Urothelium cell line (cell line): ENCODE measurements around the gene DVL1.

Experiments used
- DNase-seq: peaks from one replicate; pipeline ENCODE4 v3.0.0; 2011; ENCODE audit warnings: low spot score, mixed read lengths
- FAIRE-seq: peaks from 2 replicates; lab custom pipeline; 2011; peaks lifted over from hg19 to GRCh38; lab: Jason Lieb, UNC

DVL1 gene

GRCh38 chr1:1342584-1343115 is 6.6 kb downstream of the DVL1 start:
- no peak for FAIRE-seq

GRCh38 chr1:1342061-1342562 is 7.1 kb downstream of the DVL1 start:
- DNase-seq (no peak), FAIRE-seq (no peak)

More at GRCh38 chr1:1342584-1343115, 6.6 kb downstream of the DVL1 start:
- DNase-seq, result no peak

- DNase-seq, result no peak
- no peak for FAIRE-seq
Measured at GRCh38 chr1:1341549-1342021, 7.6 kb downstream of the DVL1 start.

DNA sequence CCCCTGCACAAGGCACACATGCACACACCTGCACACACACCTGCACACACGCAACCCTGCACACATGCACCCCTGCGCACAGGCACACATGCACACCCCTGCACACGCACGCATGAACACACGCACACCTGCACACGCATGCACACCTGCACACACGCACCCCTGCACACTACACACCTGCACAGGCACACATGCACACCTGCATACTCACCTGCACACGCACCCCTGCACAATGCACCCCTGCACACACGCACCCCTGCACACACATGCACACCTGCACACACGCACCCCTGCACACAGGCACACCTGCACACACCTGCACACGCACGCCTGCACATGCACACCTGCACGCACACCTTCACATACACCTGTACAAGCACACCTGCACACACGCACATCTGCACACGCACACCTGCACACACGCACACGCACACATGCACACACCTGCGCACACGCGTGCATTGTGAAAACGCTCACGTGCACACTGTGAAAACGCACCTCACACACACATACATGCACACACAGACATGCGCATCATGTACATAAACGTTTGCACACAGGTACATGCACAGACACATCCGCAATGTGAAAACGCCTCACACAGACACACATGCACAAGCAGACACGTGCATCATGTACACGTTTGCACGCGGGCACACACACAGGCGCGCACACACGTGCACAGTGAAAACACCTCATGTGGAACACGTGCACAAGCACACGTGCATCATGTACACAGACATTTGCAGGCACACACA is 8.2 kb downstream of the DVL1 start:
- DNase-seq, result no peak
- peak; percentile 72 for FAIRE-seq

- FAIRE-seq, result no peak
- no peak for DNase-seq
Measured at GRCh38 chr1:1340185-1340584, 9.0 kb downstream of the DVL1 start.

GRCh38 chr1:1338278-1338677 is 10.9 kb downstream of the DVL1 start:
- FAIRE-seq, result no peak
- no peak for DNase-seq

- DNase-seq (peak; percentile 39), FAIRE-seq (no peak)
Measured at GRCh38 chr1:1337793-1338147, 11.4 kb downstream of the DVL1 start.

- FAIRE-seq, result no peak
- no peak for DNase-seq
Measured at GRCh38 chr1:1336931-1337792, 12.1 kb downstream of the DVL1 start.

- no peak for DNase-seq
- FAIRE-seq, result no peak
Measured at GRCh38 chr1:1336446-1336845, 12.8 kb downstream of the DVL1 start.

- FAIRE-seq (no peak), DNase-seq (no peak)
Measured at GRCh38 chr1:1335792-1336248, 13.4 kb downstream of the DVL1 start.

DNA sequence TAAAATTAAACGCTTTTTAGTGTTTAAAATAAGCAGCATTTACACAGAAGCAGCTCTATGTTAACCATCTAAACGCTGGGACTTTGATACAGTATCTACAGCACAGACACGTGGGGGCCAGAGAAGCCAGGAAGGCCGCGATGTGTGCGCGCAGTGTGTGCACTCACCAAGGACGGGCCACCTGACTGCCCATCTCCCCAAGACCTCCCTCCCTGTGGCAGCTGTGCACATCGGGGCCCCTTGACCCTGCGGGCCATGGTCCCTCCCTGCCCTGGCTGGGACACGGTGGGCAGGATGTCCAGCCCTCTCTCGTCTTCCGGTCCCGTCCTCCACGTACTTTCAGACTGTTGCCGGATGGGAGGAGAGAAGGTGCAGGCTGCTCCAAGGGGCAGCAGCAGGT is 13.9 kb downstream of the DVL1 start:
- FAIRE-seq (no peak), DNase-seq (no peak)

- DNase-seq (no peak), FAIRE-seq (no peak)
Measured at GRCh38 chr1:1334835-1335234, 14.4 kb downstream of the DVL1 start.

GRCh38 chr1:1333551-1334241 is 15.5 kb downstream of the DVL1 start:
- FAIRE-seq (no peak), DNase-seq (no peak)

GRCh38 chr1:1332774-1333480 is 16.3 kb downstream of the DVL1 start:
- FAIRE-seq (no peak), DNase-seq (no peak)

- DNase-seq (no peak), FAIRE-seq (no peak)
Measured at GRCh38 chr1:1332031-1332755, 17.0 kb downstream of the DVL1 start.

DNA sequence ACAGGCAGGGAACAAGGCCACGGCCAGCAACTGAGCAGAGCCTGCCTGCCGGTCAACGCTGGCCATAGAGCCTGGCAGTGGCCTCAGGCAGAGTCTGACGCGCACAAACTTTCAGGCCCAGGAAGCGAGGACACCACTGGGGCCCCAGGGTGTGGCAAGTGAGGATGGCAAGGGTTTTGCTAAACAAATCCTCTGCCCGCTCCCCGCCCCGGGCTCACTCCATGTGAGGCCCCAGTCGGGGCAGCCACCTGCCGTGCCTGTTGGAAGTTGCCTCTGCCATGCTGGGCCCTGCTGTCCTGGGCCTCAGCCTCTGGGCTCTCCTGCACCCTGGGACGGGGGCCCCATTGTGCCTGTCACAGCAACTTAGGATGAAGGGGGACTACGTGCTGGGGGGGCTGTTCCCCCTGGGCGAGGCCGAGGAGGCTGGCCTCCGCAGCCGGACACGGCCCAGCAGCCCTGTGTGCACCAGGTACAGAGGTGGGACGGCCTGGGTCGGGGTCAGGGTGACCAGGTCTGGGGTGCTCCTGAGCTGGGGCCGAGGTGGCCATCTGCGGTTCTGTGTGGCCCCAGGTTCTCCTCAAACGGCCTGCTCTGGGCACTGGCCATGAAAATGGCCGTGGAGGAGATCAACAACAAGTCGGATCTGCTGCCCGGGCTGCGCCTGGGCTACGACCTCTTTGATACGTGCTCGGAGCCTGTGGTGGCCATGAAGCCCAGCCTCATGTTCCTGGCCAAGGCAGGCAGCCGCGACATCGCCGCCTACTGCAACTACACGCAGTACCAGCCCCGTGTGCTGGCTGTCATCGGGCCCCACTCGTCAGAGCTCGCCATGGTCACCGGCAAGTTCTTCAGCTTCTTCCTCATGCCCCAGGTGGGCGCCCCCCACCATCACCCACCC is 17.9 kb downstream of the DVL1 start, which contains the start of gene TAS1R3:
Gene TAS1R3, plus strand, starts transcription at position 213 of the 898 bp plus-strand sequence. Its CDS starts 66 bp downstream, at position 279.
- DNase-seq, result no peak

DNA sequence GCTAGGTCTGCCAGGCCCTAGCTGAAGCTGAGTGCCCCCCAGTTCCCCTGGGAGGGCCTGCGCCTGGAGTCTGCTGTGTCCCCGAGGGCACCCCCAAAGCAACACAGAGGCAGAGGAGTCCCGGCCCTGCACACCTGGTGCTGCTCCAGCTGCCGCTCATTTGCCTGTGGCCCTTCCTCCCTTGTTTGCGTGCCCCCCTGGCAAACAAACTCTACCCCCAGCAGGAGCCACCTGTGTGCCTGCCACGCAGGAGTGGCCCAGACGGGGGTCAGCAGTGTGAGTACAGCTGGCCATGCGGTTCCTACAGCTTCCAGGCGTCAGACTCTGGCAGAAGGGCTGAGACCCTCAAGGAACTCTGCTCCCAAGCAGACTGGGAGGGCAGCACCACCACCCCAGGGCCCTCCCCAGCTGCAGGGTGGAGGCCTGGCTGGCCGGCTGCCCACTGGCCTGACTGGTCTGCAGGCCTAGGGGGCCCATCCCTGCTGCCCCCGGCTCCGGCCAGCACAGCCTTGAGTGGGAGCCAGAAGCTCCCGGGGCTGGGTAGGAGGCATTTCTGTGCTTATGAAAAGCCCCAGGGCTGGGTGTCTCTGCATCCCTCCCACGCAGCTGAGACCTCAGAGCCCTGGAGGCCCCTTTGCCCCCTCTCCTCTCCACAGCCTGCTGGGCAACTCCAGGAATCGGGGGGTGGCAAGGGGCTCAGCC is 18.7 kb downstream of the DVL1 start:
- FAIRE-seq, result no peak

More for the DNA sequence above, 17.9 kb downstream of the DVL1 start, which contains the start of gene TAS1R3:
- no peak for FAIRE-seq

More for the DNA sequence above, 18.7 kb downstream of the DVL1 start:
- no peak for DNase-seq
